Measurements from ENCODE around the gene PMP22.
"Not testable (repeated sequence)": the region's sequence is repeated elsewhere in the genome, so short reads cannot be mapped to it uniquely, and the experiment has no call there.

- TF ChIP-seq CTCF (IDR thresholded peaks at IDR 0.05; ENCODE audit: low read length); EZH2phosphoT487 (IDR thresholded peaks at IDR 0.05; ENCODE audit: low read length); EZH2 (optimal IDR thresholded peaks at IDR 0.05; ENCODE audit: low read depth, low read length): not testable (repeated sequence)
These were observed 43.3 kb downstream of the PMP22 start for GRCh38 chr17:15221827-15222226.

Data from MM.1S (cell line).